Adrenal gland (tissue), 12 donors: Measurements from ENCODE around the gene FLACC1. TPM values are rescaled to one million over a fixed set of nuclear protein-coding genes. Genes with fewer than 3 reads are reported as not detected.
A peak's percentile ranks its signal among the peaks of the same experiment; 100 is the strongest.

Experiments
- DNase-seq, 7 donors: peaks; one replicate each; pipeline ENCODE4 v3.0.0-alpha.2; 2019 to 2020
- H3K27ac ChIP-seq, 5 donors: fragments of 200-600 bp; sonication (generic) in 4 of 5; 1 replicate in 3 of 5; 2 replicates in 2 of 5; pipeline versions ENCODE4 v1.5.1 to v1.8.0; 2016 to 2020; ENCODE audit warnings: mild to moderate bottlenecking in 1 of 5
- H3K27me3 ChIP-seq: fragments of 200-600 bp; 2 replicates; pipeline ENCODE4 v1.8.0; 2021
- H3K36me3 ChIP-seq, 2 donors: fragments of 200-600 bp; replicated peaks in 1 of 2; 1 replicate in 1 of 2; 2 replicates in 1 of 2; pipeline versions ENCODE4 v1.5.1 to v1.8.0; 2018 to 2022
- H3K4me1 ChIP-seq, 2 donors: fragments of 200-600 bp; replicated peaks in 1 of 2; 1 replicate in 1 of 2; 2 replicates in 1 of 2; pipeline versions ENCODE4 v1.5.1 to v1.8.0; 2018 to 2021
- H3K4me3 ChIP-seq, 4 donors: fragments of 200-600 bp; sonication (generic) in 3 of 4; one replicate each; pipeline ENCODE4 v1.5.1; 2016 to 2018
- H3K9me3 ChIP-seq, 3 donors: fragments of 200-600 bp; sonication (generic) in 1 of 3; replicated peaks in 1 of 3; 1 replicate in 2 of 3; 2 replicates in 1 of 3; pipeline versions ENCODE4 v1.5.1 to v1.8.0; 2016 to 2021
- POLR2A ChIP-seq, 2 donors: fragments of 450-650 bp; IDR thresholded peaks; one replicate each; pipeline ENCODE4 v1.6.1; 2017; ENCODE audit warnings: antibody characterized with exemption in 2 of 2, mild to moderate bottlenecking in 2 of 2, moderate library complexity in 1 of 2
- WGBS, 4 donors: extraction: QIAGEN DNeasy Blood & Tissue Kit in 2 of 4; methylation state at CpG; one replicate each; pipeline versions ENCODE4 v1.1.5 to v1.1.7; 2013 to 2017; 5-methylcytosine and 5-hydroxymethylcytosine counted together
- intact Hi-C, 2 donors: fragments of 100-400 bp; cut with DNase I; formaldehyde crosslinking; loops; one replicate each; pipeline versions ENCODE4 v1.14.1 to v1.15.0; 2022 to 2023
- polyA plus RNA-seq, 3 donors: library from polyadenylated mRNA; stranded (reverse); fragments of 200-250 nt in 2 of 3; fragments of 350-450 nt in 1 of 3; fragmentation: Illumina TruSeq in 1 of 3; extraction: RNeasy Lipid Tissue Mini Kit (QIAGEN cat#74804) in 1 of 3; gene quantifications; one replicate each; pipeline ENCODE4 v1.2.3, GENCODE V29; 2013 to 2014
- total RNA-seq, 9 donors: library from RNA; depleted of rRNA in 4 of 9; stranded (reverse); fragments of >200 nt in 4 of 9; fragments of 120-200 nt in 1 of 9; fragmentation: NEBNext Ultra II Directional in 1 of 9; extraction: Animal tissue kit (Norgen Biotek cat#: 25700) in 1 of 9; gene quantifications; one replicate each; pipeline versions ENCODE4 v1.1.0 to v1.2.4, GENCODE V29; 2013 to 2023
- TF ChIP-seq, protein P1 (sequence below), 6 experiments: fragments of 450-650 bp in 4 of 6; fragments of 200-600 bp in 2 of 6; sonication (generic) in 1 of 6; IDR thresholded peaks; 1 replicate in 5 of 6; 2 replicates in 1 of 6; pipeline versions ENCODE4 v1.5.1 to v1.8.0; 2016 to 2021; ENCODE audit warnings: antibody characterized with exemption in 6 of 6, mild to moderate bottlenecking in 2 of 6, moderate library complexity in 1 of 6
- donor health status: healthy with polysubstance abuse.
- donor health status: Bipolar disorder and iron deficiency.
- donor health status: DM: yes; HTN: yes; CAD: no.
- donor health status: DM: no; HTN: no; CAD: no.
- donor health status: DM: no; HTN: no; CAD: no.
- donor health status: DM: yes; HTN: yes; CAD: no.

FLACC1 gene
- total and polyA plus RNA-seq, 12 donors = 0.52 to 4.3 (median 1.9) TPM; not detected in 1

DNA sequence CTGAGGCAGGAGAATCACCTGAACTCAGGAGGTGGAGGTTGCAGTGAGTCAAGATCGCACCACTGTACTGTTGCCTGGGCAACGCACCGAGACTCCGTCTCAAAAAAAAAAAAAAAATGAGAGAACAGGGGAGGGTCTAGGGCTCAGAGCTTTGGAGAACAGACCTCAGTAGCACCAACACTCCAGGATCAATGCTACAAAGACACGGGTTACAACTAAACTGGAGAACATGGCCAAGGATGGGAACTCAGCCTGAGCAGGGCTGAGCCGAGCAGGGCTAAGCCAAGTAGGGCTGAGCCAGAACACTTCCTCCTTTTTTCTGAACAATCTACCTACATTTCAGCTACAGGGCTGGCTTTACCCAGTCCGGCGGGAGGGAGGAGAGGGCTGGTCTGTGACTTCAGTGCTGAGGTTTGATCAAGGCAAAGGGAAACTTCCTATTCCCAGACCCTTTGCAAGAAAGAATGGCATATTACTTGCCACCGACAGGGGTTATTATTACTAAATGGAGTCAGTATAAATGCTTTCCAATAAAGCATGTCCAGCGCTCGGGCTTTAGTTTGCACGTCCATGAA, 99.7 kb downstream of the FLACC1 start:
- H3K27me3 ChIP-seq = no peaks in the 10 kb centered on the region

DNA sequence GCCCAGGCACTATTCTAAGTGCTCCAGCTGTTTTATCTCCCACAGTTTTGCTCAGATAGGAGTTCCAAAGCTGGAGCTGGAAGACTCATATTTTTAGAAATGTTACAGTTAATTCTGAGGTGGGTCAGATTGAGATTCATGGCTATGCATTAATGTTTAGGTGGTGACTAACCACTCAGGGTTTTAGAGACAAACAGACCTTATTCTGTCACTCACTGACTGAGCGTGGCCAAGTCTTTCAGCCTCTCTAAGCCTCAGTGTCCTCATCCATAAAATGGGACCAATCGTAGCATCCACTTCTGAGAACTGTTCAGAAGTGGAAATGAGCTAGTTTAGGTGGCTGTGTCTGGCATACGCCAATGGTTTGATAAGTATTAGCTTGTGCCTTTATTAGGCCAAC, 101.1 kb downstream of the FLACC1 start:
- TF ChIP-seq, protein P1, sequence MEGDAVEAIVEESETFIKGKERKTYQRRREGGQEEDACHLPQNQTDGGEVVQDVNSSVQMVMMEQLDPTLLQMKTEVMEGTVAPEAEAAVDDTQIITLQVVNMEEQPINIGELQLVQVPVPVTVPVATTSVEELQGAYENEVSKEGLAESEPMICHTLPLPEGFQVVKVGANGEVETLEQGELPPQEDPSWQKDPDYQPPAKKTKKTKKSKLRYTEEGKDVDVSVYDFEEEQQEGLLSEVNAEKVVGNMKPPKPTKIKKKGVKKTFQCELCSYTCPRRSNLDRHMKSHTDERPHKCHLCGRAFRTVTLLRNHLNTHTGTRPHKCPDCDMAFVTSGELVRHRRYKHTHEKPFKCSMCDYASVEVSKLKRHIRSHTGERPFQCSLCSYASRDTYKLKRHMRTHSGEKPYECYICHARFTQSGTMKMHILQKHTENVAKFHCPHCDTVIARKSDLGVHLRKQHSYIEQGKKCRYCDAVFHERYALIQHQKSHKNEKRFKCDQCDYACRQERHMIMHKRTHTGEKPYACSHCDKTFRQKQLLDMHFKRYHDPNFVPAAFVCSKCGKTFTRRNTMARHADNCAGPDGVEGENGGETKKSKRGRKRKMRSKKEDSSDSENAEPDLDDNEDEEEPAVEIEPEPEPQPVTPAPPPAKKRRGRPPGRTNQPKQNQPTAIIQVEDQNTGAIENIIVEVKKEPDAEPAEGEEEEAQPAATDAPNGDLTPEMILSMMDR (IDR thresholded peaks at IDR 0.05) = no peak
- no peak for TF ChIP-seq POLR2A (IDR thresholded peaks at IDR 0.05)
- Histone ChIP-seq H3K4me3 (no peak overlapping the region), H3K9me3 (no peaks in the 10 kb centered on the region), H3K27ac (no peak overlapping the region), H3K27me3 (no peaks in the 10 kb centered on the region), H3K36me3 (no peaks in the 10 kb centered on the region), H3K4me1 (peaks cover 21 to 32% of the 10 kb centered on the region in 2 donors)
- 83 to 96% (median 94%) methylated on average over 3 of the region's 3 CpGs for WGBS, 4 donors
- intact Hi-C loops = no loop called here
- DNase-seq = no peak

More for the DNA sequence above, 99.7 kb downstream of the FLACC1 start:
- TF ChIP-seq, protein P1 (IDR thresholded peaks at IDR 0.05) = peak in 1 of 6 experiments; percentile 6
- TF ChIP-seq POLR2A (IDR thresholded peaks at IDR 0.05) = no peak
- DNase-seq = peak in 5 of 7 donors; percentile 29 to 44 (median 36)
- WGBS, 4 donors = 16 to 27% (median 17%) methylated on average over 10 to 12 of the region's 12 CpGs
- Histone ChIP-seq H3K9me3 (no peaks in the 10 kb centered on the region), H3K36me3 (no peaks in the 10 kb centered on the region), H3K4me1 (peaks cover 21 to 41% of the 10 kb centered on the region in 2 donors), H3K27ac (peak overlapping the region; percentile 74 to 93 (median 88)), H3K4me3 (peak overlapping the region in 2 of 4 donors; percentile 54 to 60)
- intact Hi-C loops = no loop called here

DNA sequence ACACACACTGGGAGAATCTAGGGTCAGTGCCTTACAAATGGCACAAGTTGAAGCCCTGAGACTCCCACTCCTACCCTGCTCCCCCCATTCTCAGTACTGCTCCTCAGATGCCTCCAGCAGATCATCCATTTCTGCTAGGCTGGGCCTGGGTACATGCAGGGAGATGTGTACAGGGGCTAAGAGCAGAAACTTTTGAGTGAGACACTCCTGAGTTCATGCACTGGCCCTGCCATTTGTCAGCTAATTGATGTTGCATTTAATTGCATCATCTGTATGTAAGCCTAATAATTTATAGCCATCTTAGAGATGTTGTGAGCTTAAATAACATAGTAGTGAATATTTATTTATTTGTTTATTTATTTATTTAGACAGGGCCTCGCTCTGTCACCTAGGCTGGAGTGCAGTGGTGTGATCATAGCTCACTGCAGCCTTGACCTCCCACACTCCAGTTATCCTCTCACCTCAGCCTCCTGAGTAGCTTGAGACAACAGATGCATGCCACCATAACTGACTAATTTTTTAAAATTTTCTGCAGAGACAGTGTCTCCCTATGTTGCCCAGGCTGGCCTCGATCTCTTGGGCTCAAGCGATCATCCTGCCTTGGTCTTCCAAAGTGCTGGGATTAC, 101.6 kb downstream of the FLACC1 start:
- DNase-seq = no peak
- no peak overlapping the region for H3K27ac ChIP-seq
- H3K27me3 ChIP-seq = no peaks in the 10 kb centered on the region
- H3K4me3 ChIP-seq = no peak overlapping the region
- H3K36me3 ChIP-seq = no peaks in the 10 kb centered on the region
- TF ChIP-seq, protein P1 (IDR thresholded peaks at IDR 0.05) = no peak
- TF ChIP-seq POLR2A (IDR thresholded peaks at IDR 0.05) = no peak
- intact Hi-C loops = no loop called here
- WGBS, 4 donors = 95 to 98% (median 97%) methylated on average over 3 of the region's 3 CpGs
- peaks cover 21 to 31% of the 10 kb centered on the region in 2 donors for H3K4me1 ChIP-seq
- no peaks in the 10 kb centered on the region for H3K9me3 ChIP-seq

- Histone ChIP-seq H3K36me3 (no peaks in the 10 kb centered on the region), H3K9me3 (no peaks in the 10 kb centered on the region), H3K4me1 (peaks cover 16 to 18% of the 10 kb centered on the region in 2 donors), H3K27me3 (no peaks in the 10 kb centered on the region), H3K27ac (no peak overlapping the region), H3K4me3 (no peak overlapping the region)
- 34 to 45% (median 40%) methylated on average over 5 of the region's 5 CpGs for WGBS, 4 donors
- TF ChIP-seq POLR2A (IDR thresholded peaks at IDR 0.05) = peak in 1 of 2 donors; percentile 47
- TF ChIP-seq, protein P1 (IDR thresholded peaks at IDR 0.05) = no peak
- intact Hi-C loops = no loop called here
- DNase-seq = peak; percentile 28 to 75 (median 60)
Measured at GRCh38 chr2:201254081-201254730, 102.9 kb downstream of the FLACC1 start.
